Renal pelvis (tissue), 4 donors: ENCODE data around the gene DAZAP1. TPM values are rescaled to one million over a fixed set of nuclear protein-coding genes. Genes with fewer than 3 reads are reported as not detected.
"Not testable (repeated sequence)": the region's sequence is repeated elsewhere in the genome, so short reads cannot be mapped to it uniquely, and the experiment has no call there.

Experiments used
- DNase-seq: peaks from one replicate; pipeline ENCODE4 v3.0.0-alpha.2; 2013
- polyA plus RNA-seq, 3 donors: library from polyadenylated mRNA; unstranded; fragments of 120-200 nt; gene quantifications; one replicate each; pipeline ENCODE4 v1.2.1, GENCODE V29; 2013; ENCODE audit not compliant: insufficient read length in 3 of 3

DAZAP1 gene
- polyA plus RNA-seq, 3 donors, result 85.2 to 99.4 (median 98.2) TPM

DNA sequence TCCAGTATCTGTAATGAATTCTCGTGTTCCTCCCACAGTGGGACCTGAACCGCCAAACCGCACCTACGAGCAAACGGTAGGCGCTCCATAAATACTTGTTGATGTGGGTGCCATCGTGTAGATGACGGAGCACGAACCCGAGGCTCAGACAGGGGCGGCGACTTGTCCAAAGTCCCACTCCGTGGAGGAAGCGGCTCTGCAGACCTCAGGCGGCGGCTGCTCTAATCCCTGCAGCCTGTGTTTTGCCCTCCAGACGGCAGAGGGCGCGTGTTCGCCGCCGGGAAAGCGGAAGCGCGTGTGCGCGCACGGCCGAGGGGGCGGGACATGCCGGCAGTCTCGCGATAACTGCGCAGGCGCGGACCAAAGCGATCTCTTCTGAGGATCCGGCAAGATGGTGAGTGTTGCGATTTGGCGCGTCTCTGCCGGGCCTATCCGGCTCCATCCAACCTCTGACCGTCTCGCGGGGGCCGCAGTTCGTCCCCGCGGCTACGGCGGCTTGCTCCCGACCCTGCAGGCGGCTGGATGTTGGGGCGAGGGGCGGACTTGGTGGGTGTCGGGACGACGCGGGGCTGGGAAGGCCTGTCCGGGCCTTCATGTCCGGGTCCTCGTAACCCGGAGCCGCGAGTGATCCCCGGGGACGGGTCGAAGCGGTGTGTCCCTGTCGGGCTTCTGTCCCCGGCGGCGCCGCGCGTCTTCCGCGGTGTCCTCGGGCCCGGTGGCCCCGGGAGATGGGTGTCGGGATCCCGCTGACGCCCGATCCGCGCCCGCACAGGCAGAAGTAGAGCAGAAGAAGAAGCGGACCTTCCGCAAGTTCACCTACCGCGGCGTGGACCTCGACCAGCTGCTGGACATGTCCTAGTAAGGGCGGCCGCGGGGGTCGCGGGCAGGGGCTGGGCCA is 30.9 kb downstream of the DAZAP1 start, which contains the start of gene RPS15:
Gene RPS15, plus strand, starts transcription at position 362 of the 898 bp plus-strand sequence. Its CDS starts 30 bp downstream, at position 392.
- DNase-seq, result peak; percentile 93

DNA sequence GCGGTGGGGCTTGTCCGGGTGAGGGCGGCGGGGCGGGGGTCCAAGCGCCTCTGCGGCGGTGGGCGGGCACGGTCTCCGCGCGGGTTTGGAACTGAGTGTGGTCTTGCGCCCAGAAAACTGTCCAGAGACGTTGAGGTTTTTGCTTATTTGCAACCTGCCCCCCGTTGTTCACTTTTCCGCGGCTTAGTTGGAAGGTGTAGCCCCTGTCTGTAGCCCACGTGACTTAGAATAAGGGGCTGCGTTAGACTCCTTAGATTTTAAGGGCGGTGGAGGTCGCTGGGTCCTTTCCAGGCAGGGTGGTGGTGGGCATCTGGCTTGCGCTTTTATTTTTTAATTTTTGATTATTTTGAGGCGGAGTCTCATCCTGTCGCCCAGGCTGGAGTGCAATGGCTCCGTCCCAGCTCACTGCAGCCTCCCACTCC is 31.6 kb downstream of the DAZAP1 start:
- DNase-seq, result no peak

DNA sequence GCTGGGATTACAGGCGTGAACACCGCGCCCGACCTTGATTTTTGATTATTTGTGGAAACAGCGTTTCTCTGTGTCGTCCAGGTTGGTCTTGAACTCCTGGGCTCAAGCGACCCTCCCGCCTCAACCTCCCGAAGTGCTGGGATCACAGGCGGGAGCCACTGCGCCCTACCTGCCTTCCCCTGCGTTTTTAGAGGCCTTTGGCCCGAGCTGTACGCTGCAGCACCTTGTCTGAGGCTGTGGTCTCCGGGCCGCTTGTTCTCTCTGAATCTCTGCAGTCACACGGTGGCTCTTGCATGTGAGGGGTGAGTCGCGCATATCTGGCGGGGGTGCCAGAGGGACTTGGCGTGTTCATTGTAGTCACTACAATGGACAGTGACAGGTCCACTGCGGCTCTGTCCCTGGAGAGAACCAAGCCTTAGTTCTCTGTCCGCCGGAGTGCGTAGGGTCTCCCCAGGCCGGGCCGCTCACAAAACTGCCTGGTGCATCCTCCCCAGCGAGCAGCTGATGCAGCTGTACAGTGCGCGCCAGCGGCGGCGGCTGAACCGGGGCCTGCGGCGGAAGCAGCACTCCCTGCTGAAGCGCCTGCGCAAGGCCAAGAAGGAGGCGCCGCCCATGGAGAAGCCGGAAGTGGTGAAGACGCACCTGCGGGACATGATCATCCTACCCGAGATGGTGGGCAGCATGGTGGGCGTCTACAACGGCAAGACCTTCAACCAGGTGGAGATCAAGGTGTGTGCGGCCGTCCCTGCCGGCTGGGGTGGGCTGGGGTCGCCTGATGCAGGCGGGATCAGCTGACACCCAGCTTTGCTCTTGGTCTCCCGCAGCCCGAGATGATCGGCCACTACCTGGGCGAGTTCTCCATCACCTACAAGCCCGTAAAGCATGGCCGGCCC is 32.4 kb downstream of the DAZAP1 start:
- not testable (repeated sequence) for DNase-seq

DNA sequence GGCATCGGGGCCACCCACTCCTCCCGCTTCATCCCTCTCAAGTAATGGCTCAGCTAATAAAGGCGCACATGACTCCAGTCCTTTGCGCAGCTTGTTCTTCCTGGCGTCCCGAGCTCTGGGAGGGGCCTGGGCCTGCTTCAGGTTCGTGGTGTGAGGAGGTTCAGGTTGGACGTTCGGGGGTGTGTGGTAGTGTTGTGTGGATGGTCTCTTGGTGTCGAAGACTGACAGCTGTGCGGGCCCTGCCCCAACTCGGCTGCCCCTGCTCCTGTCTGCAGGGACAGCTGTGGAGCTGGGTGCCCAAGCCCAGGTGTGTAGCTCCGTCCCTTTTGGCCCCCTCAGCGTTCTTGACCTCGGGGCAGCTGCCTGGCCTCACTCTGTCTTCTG is 33.0 kb downstream of the DAZAP1 start:
- no peak for DNase-seq

DNA sequence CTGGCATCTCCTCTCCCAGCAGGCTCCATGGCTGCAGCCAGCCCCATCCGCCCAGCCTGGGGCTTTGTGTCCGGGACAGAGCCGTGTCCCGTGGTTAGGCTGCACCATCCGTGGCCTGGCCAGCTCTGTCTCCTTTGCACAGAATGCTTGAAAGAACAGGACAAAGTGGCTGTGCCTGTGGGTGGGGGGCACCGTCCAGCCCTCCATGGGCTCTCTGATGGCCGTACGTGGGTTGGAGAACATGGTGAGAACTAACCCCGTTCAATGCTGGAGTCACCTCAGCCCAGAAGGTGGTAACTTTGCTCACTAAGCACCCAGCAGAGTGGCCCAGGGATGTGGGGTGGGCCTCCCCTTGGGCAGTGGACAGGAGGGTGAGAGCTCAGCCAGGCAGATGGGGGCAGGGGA is 33.6 kb downstream of the DAZAP1 start:
- DNase-seq, result no peak

DNA sequence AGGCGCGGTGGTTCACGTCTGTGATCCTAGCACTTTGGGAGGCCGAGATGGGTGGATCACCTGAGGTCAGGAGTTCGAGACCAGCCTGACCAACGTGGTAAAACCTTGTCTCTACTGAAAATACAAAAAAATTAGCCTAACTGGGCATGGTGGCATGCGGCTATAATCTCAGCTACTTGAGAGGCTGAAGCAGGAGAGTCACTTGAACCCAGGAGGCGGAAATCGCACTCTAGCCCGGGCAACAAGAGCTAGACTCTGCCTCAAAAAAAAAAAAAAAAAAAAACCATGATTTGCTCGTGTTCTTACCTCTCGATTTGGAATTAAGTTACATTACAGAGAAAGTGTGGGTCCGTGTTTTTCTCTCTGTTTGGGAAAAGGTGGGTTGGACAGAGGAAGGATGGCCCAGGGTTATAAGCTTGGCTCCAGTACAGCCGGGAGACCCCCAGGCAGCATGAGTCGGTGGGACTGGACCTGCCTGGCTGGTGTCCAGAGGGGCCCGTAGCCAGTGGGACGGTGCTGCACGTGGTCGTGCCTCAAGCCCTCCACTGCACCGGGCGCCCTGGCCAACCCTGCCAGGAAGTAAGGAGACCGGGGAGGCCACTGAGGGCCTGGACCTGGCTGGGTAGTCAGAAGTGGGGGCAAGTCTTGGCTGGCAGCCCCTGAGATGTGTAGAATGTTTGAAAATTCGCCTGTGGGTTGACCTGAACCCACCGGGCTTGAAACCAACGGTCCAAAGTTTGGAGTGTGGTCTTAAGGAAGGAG is 34.5 kb downstream of the DAZAP1 start:
- no peak for DNase-seq

DNA sequence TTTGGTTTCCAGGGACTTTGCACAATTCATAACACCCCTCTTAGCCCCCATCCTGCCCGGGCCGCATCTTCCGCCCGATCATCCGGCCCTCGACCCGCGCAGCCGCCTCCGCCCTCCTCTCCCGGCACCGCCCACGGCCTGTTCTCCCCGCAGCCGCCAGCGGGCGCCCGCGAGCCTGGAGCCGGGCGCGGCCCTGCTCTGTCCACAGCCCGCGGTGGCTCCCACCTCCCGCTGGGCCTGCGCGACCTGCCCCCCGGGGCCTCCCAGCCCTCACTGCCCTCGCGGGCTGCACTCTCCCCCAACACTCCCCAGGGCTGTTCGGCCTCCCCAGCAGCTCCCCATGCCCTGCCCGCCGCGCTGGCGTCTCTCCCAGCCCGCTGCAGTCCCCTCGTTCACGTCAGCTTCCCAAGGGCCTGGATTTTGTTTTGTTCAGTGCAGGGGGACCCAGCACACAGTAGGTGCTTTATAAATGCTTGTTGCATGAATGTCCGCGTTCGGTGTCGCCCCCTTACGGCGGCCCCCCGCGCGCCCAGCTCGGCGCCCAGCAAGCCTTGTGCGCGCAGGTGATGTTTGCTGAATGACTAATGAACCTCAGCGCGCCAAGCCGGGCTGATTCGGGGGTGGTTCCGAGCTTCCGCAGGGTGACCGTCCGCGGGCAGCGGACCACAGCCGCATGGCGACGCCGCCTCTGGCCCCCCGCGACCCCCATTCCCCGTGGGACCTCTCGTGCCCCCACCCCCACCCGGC is 38.0 kb downstream of the DAZAP1 start:
- no peak for DNase-seq

DNA sequence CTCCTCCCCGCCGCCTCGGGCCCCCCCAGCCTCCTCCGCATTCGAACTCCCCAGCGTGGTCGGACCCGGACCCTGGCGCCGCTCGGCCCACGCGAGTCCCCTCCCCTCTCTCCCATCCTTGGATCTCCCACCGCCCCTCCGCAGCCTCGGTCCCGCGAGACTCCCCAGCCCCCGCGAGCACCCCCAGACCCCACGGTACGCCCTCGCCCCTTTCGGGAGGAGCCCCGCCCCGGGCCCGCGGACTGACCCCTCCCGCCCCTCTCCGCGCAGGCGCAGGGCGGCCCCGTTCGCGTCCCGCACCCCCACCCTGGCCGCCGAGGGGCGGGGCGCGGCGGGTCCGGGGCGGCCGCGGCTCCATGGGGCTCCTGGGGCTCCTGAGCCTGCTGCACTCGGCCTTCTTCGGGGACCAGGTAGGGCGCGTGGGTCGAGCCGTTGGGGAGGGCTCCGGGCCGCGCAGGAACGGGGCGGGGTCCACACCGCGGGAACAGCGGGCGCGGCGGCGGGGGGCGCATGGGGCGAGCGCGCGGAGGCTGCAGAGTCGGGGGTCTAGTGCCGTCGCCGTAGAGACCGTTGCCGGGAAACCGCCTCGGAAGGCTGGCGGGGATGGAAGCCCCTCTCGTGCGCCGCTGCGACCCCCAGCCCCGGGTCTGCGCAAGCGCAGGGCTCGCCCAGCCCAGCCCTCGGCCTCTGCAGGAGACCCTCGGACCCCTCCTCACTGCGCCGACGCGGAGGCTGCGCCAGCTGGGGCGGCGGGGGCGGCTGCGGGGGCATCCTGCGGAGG is 38.7 kb downstream of the DAZAP1 start:
- DNase-seq, result no peak

DNA sequence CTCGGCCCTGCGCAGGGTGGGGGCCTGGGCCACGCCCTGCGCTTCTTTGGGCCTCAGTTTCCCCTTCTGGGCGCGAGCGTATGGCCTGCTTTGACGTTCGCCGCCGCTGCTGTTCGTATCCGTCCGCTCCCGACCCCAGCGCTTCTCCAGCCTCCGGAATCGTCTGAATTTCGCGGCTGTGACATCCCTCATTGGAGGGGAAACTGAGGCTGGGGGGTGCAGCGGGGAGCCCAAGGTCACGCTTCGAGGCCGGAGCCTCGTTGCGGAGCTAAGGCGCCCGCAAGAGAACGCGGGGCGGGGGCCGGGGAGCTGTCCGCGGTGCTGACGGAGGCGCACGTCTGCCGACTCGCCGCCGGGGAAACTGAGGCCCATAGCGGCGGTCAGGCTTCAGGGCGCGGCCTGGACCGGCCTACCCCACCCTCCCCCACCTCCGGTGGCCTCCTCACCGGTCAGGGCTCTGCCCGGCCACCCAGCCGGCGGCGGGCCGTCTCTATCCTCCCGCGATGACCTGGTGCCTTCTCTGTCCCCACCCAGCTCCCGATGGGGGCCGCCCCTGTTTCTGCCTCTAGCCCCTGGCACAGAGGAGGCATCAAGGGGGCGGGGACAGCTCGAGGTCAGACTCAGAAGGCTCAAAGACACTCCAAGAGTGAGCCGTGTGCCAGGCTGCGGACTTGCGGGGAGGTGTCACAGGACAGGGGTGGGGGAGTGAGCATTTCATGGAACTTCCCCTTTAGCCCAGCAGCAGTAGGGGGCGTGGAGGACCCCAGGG is 39.5 kb downstream of the DAZAP1 start:
- no peak for DNase-seq

DNA sequence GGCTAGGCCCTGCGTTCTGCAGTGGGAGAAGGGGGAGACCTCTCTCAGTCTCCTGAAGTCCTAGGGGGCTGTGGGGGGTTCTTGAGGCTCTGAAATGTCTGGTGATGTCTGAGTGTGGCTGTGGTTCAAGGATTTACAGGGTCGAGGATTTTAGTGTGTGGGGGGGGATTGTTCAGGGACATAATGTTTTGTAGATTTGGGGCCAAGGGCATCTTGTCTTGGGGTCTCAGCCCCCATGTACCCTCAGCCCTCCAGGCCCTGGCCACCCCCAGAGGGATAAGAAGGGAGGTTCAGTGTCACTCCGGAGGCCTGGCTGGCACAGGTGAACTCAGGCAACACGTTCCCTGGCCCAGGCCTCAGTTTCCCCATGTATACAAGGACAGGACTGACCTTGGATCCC is 40.1 kb downstream of the DAZAP1 start:
- no peak for DNase-seq

DNA sequence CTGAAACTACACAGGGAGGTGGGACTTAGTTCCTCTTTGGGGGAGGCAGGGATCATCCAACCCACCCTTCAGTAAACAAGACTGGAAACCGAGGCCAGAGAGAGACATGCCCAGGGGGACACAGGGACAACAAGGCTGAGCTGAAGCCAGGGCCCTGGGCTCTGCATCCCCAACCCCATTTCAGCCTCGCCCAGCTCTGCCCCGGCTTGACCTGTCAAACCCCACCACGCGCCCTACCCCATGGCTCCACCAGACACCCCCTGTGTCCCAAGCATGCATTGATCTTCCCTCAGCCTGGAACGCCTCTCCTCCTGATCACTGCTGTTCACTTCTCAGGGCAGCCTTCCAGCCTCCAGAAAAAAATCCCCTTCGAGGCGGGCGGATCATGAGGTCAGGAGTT is 40.6 kb downstream of the DAZAP1 start:
- DNase-seq, result no peak

DNA sequence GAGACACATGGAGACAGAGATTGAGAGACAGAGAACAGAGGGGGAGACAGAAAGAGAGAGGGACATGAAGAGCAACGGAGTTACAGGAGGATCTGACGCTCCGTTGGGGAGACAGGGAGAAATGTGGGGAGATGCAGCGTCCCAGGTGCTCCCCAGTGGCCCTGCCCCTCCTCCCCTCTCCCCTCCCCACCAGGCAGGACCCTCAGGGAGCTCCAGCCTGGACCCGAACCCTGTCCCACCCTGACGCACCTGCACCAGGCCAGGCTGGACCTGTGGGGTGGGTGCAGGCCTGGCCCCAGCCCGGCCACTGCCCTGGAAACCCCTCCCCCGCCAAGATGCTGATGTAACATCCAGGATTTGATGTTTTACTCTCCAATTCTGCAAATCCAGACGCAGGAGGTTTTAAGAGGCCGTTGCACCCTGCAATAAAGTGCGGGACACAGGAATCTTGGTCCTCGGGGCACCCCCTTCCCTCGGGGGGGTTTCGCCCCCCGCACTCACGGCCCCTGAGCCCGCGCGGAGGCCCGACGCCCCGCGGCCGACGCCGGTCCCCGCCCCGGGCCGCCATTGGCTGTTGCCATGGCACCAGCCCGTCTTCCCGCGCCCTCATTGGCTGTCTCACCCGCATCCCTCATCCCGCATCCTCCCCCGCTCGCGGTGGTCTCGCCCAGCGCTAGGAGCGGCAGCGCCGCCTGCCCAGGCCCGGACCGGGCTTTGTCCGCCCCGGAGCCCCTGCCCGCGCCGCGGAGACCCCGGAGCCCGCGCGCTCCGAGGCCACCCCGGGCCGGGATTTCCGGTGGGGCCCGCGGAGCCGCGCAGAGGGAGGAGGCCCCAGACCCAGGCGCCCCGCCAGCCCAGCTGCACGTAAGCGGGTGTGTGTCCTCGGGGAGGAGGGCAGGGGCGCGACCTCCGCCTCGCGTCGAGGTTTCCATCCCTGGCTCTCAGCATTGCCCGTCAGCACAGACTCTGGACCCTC is 42.4 kb downstream of the DAZAP1 start, which contains the start of gene APC2:
Gene APC2, plus strand, starts transcription at position 655 of the 976 bp plus-strand sequence. CDS start 2,881 bp downstream, outside the sequence.
- no peak for DNase-seq

DNA sequence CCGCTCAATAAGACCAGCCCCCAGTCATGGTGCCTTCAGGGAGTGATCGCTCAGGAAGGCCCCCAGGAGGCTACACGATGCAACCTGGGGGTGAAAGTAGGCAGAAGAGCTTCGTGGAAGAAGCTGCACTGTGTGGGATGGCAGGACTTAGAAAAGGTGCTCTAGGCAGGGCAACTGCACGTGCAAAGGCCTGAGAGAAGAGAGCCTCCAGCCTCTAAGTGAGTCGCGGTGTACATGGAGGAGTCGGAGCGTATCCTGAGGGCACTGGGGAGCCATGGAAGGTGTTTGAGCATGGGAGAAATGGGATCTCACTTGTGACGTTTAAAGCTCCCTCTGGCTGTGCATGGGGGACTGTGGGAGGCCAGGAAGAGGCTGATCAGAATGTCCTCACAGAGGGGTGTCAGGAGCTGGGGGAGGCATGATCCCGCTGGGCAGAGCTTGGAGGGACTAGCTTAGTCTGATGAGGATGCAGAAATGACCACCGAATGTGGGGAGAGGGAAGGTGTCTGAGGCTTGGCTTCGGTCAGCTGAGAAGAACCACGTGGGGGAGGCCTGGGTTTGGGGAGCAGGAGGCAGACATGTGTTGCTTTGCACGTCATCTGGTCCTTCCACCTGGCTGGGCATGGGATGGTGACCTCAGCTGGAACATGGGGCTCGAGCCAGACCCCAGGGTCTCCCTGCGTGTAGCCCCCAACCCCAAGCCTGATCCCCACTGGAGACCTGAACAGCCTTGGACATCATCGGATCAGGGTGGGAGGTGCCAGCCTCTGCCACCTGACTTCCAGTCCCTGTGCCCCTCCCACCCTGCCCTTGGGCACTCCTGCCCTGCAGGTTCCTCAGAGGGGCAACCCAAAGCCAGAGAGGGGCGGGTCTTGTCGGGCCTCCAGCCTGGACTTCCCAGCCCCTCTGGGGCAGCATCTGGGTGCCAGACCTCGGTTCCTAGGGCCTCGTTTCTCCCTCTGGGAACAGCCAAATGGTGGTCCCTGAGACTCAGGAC is 43.6 kb downstream of the DAZAP1 start:
- no peak for DNase-seq

DNA sequence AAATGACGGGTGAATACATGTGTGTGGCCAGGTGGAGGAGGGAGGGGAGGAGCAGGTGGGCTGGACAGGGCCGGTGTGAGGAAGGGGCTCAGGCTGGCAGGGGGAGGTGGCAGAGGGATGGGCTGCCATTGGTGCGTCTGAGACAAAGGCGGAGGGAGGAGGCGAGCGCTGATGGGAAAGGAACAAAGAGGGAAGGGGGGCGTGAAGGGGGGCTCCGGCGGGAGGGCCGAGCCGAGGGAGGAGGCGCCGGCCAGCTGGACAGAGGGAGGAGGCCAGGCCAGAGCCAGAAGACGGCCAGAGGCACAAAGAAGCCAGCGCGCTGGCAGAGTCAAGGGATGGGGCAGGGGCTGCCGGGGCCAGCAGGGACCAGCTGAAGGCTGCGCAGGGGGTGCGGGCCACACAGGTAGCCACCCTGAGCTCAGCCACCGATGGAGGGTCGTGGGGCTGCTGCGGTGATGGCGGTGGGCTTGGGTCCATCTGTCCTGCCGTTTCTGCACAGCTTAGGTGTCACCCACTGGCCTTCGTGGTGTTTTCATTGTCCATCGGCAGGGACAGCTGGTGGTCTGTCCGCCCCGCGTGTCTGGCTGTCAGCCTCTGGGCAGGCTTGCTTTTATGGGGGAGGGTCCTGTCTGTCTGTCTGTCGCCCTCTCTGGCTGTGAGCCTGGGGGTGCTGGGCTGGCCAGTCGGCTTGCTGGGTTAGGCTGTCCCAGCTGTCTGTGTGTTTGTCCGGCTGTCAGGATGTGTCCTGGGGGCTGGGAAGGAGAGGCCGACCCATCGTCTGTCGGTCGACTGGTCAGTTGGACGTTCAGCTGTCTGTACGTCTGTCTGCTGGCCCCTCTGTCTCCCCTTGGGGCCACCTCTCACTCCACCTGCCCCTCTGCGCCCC is 44.8 kb downstream of the DAZAP1 start:
- DNase-seq, result no peak

DNA sequence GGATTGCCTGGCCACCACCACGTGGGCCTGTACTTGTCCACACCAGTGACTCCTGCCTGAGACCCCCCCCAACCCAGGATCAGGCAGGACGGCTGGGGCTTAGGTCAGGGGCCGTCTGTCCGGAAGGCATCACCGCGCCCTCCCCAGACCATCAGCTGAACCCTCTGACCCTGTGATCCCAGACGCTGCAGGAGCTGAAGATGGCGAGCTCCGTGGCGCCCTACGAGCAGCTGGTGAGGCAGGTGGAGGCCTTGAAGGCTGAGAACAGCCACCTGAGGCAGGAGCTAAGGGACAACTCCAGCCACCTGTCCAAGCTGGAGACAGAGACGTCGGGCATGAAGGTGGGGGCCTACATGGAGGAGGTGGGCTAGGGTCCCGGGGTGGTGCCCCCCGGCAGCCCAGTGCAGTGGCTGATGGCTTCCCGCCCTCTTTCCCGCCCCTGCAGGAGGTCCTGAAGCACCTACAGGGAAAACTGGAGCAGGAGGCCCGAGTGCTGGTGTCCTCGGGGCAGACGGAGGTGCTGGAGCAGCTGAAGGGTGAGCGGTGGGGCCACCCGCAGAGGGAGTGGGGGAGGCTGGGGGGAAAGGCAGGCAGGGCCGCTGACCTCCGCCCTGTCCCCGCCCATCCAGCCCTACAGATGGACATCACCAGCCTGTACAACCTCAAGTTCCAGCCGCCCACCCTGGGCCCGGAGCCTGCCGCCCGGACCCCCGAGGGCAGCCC is 45.6 kb downstream of the DAZAP1 start:
- no peak for DNase-seq
